Cardiac atrium fibroblast (primary cell): ENCODE measurements around the gene RAB17. TPM values are rescaled to one million over a fixed set of nuclear protein-coding genes. Genes with fewer than 3 reads are reported as not detected.

Experiments
- total RNA-seq: library from RNA; depleted of rRNA; stranded (reverse); fragments of >200 nt; gene quantifications from 2 replicates; pipeline ENCODE4 v1.2.3, GENCODE V29; 2015

The RAB17 gene
- 0.81 and 1.4 TPM in 2 replicates for total RNA-seq

DNA sequence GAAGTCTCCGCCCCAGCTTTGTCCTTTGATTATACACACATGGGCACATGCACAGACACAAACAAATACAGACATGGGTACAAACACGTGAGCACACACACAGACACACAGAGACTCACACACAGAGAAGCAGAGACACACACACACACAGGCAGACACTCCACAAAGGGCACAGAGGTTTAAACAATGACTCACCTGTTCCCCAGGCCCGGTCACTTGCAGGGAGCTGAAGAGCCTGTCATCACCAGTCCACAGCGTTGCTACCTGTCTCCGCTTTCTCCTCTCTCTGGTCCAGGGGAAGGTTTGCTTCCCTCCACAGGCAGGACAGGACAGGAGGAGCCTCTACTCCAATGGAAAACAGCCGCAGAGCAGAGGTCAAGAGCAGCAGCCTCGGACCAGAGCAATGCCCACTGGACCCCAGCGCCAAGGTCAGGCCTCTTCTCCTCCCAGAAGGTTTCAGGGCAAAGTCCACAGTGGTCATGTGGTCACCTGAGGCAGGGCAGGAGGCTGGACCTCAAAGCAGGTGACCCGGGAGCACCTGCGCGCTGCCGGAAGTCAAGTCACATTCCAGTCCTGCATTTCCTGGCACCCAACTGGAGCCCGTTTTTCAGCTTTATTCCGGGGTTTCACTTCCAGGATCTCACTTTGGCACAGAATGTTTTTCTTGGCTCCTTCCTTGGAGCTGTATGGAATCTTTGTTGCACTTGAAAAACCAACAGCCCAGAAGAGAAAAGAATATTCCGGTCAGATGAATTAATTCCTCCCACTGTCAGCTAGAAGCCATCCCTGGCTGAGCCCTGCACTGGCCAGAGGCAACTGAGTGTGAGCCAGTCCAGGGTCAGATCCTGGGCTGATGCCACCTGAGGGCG lies at the start of gene RAB17:
Gene RAB17 (minus strand): TSS at position 463 of the 869 bp plus-strand sequence. CDS start 4,580 bp downstream, outside the sequence.

DNA sequence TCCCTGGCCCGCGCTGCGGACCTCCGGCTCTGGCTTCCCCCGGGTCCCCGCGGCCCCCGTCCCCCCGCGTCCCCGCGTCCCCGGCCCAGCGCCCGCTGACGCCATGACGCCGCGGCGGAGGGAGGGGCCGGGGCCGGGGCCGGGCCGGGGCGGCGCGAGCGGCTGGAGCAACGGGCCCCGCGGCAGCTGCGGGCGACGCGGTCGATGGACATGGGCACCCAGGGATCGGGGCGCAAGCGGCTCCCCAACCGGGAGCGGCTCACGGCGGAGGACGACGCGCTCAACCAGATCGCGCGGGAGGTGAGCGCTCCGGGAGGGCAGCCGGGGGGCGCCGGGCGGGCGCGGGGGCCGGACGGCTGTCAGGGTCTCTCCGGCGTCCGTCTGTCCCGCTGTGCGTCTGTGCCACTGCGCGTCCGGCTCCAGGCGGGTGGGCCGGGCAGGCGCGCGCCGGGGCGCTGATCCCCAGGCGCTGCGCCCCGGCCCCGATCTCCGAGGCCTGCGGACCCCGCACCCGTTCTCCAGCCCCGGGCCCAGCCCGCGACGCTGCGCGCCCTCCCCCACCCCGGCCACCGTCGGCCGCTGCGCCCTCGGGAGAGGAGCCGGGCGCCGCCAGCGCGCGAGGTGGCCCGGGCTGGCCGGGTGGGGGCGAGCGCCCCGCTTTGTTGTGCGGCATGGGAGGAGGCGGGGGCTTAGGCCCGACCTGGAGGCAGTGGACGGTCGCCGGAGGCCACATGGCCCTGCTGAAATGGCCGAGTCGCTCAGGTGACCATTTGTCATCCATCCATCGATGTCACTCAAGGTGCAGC lies 37.1 kb upstream of the RAB17 start, which contains the start of gene LRRFIP1:
Gene LRRFIP1 (plus strand): TSS at position 147 of the 806 bp plus-strand sequence. CDS start 58 bp downstream, at position 205.

GRCh38 chr2:237566401-237567235 lies 23.9 kb downstream of the RAB17 start, which contains the start of gene PRLH:
PRLH (plus strand) TSS chr2:237566574; CDS start chr2:237566574, 0 bp downstream.

Other genes starting within 250 kb of the RAB17 start
- gene COL6A3, start 176.6 kb downstream of the RAB17 start, total RNA-seq = 1,547 and 1,558 TPM in 2 replicates
- gene MLPH, start 103.5 kb downstream of the RAB17 start, total RNA-seq = 6.3 and 9.9 TPM in 2 replicates
- gene PRLH, start 24.2 kb downstream of the RAB17 start, total RNA-seq = not detected in 2 replicates
- 32.0 and 42.6 TPM in 2 replicates for gene LRRFIP1, start 36.9 kb upstream of the RAB17 start, total RNA-seq
- 0.18 TPM in 1 of 2 replicates, not detected in the other for gene RBM44, start 208.0 kb upstream of the RAB17 start, total RNA-seq